ENCODE results near the gene PSMB10. TPM values are rescaled to one million over a fixed set of nuclear protein-coding genes. Genes with fewer than 3 reads are reported as not detected.

PSMB10 gene
- total RNA-seq, 1 experiment from 2014 or later, result 24.5 TPM

DNA sequence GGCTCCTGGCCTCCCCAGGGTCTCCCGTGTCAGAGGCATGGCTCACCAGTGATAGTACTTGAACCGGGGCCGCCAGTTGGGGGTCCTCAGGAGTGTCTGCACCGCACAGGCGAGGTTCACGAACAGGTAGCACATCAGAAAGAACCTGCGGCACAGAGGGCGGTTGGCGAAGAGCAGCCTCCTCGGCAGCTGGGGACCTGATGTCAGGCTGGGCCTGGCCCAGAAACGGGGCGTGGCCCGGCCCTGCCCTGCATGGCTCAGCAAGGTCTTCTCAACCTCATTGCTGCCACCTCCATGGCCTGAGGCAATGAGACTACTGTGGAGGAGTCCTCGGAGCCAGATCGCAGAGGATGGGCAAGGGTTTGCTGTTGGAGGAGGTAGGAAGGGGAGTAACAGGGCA, 11.4 kb upstream of the PSMB10 start:
- Mint-ChIP-seq H3K4me3 (no peak overlapping the region; a peak in 1 of 5 replicates), H3K27me3 (ENCODE audit: low read depth) (no peaks in the 10 kb centered on the region), H3K27ac (peak overlapping the region in 1 of 3 experiments; percentile 27; a peak in 1 of 7 replicates), H3K36me3 (ENCODE audit: insufficient read depth in 1 of 3, low read depth in 3 of 3) (peaks cover 17 to 68% (median 44%) of the 10 kb centered on the region in 3 experiments; a peak in 6 of 7 replicates), H3K9me3 (no peaks in the 10 kb centered on the region), H3K4me1 (peaks cover 0 to 10% of the 10 kb centered on the region in 2 experiments; a peak in 1 of 4 replicates)
- no CpG with 5 or more reads among the region's 15 CpGs for WGBS (ENCODE audit: extremely low coverage, insufficient read length, low lambda C conversion rate)
- Histone ChIP-seq H3K9ac (ENCODE audit: extremely low read depth, insufficient read length, low read length) (no peak overlapping the region), H2BK20ac (ENCODE audit: low read depth, low read length, poor library complexity, severe bottlenecking) (no peak overlapping the region), H3K18ac (ENCODE audit: insufficient read length, low read depth, low read length) (no peak overlapping the region), H3K23ac (ENCODE audit: insufficient read length, low read depth, low read length) (no peak overlapping the region), H3K27ac (ENCODE audit: insufficient read length, low read depth, low read length) (no peak overlapping the region), H3K27me3 (ENCODE audit: insufficient read depth, low read length) (no peaks in the 10 kb centered on the region), H4K5ac (ENCODE audit: insufficient read length, low read depth, low read length) (no peak overlapping the region), H2BK12ac (ENCODE audit: insufficient read length, low read depth, low read length) (no peak overlapping the region), H2BK120ac (ENCODE audit: low read depth, low read length, poor library complexity, severe bottlenecking) (no peak overlapping the region), H3K4me2 (ENCODE audit: insufficient read depth, insufficient read length, low read length) (no peak overlapping the region), H4K91ac (ENCODE audit: insufficient read length, low read depth, low read length) (no peak overlapping the region), H2AFZ (ENCODE audit: low read length) (no peak overlapping the region), H3K14ac (ENCODE audit: insufficient read depth, low read length) (no peak overlapping the region), H2BK15ac (ENCODE audit: low read depth, low read length) (no peak overlapping the region), H2AK5ac (ENCODE audit: insufficient read length, low read length) (no peak overlapping the region), H3K4me1 (ENCODE audit: insufficient read depth, low read length) (no peaks in the 10 kb centered on the region), H2BK5ac (ENCODE audit: insufficient read length, low read length) (no peak overlapping the region), H3T11ph (ENCODE audit: low read length) (no peak overlapping the region), H3K56ac (ENCODE audit: insufficient read length, low read depth, low read length) (no peak overlapping the region), H4K20me1 (ENCODE audit: control insufficient read depth, insufficient read depth, insufficient read length) (no peaks in the 10 kb centered on the region), H3K4ac (ENCODE audit: low read depth, low read length) (no peak overlapping the region), H3K9me3 (ENCODE audit: control insufficient read depth, low read depth, low read length) (no peaks in the 10 kb centered on the region), H3K23me2 (ENCODE audit: insufficient read length, low read depth, low read length, poor library complexity, severe bottlenecking) (no peaks in the 10 kb centered on the region), H4K8ac (replicated peaks; ENCODE audit: insufficient read length, low read depth, low read length) (no peak overlapping the region), H3K79me1 (ENCODE audit: insufficient read depth, low read depth, low read length, poor library complexity, severe bottlenecking) (no peaks in the 10 kb centered on the region), H3K79me2 (ENCODE audit: insufficient read depth, low read length) (no peaks in the 10 kb centered on the region)
- TF ChIP-seq, protein P1, sequence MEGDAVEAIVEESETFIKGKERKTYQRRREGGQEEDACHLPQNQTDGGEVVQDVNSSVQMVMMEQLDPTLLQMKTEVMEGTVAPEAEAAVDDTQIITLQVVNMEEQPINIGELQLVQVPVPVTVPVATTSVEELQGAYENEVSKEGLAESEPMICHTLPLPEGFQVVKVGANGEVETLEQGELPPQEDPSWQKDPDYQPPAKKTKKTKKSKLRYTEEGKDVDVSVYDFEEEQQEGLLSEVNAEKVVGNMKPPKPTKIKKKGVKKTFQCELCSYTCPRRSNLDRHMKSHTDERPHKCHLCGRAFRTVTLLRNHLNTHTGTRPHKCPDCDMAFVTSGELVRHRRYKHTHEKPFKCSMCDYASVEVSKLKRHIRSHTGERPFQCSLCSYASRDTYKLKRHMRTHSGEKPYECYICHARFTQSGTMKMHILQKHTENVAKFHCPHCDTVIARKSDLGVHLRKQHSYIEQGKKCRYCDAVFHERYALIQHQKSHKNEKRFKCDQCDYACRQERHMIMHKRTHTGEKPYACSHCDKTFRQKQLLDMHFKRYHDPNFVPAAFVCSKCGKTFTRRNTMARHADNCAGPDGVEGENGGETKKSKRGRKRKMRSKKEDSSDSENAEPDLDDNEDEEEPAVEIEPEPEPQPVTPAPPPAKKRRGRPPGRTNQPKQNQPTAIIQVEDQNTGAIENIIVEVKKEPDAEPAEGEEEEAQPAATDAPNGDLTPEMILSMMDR (conservative IDR thresholded peaks at IDR 0.05), result no peak
- DNase-seq, result no peak
